HT1080 (cell line): Measurements from ENCODE around the gene ZBTB7C. TPM values are rescaled to one million over a fixed set of nuclear protein-coding genes. Genes with fewer than 3 reads are reported as not detected.
A peak's percentile ranks its signal among the peaks of the same experiment; 100 is the strongest.
"Not testable (repeated sequence)": the region's sequence is repeated elsewhere in the genome, so short reads cannot be mapped to it uniquely, and the experiment has no call there.

Experiments
- DNase-seq: peaks from one replicate; pipeline ENCODE4 v3.0.0-alpha.2; 2015; ENCODE audit warnings: low read depth
- total RNA-seq: library from RNA; depleted of rRNA; stranded (reverse); fragments of >200 nt; shearing (Covaris generic); gene quantifications from 2 replicates; pipeline ENCODE4 v1.2.3, GENCODE V29; 2014

The ZBTB7C gene
- total RNA-seq, 1 experiment from 2014 or later, result 0.05 TPM

- no peak for DNase-seq
Measured at GRCh38 chr18:48303883-48304282, 105.3 kb downstream of the ZBTB7C start.

GRCh38 chr18:48302736-48303135 is 106.4 kb downstream of the ZBTB7C start:
- DNase-seq, result no peak

- peak; percentile 11 for DNase-seq
Measured at GRCh38 chr18:48300463-48300961, 108.7 kb downstream of the ZBTB7C start.

- no peak for DNase-seq
Measured at GRCh38 chr18:48297139-48297538, 112.0 kb downstream of the ZBTB7C start.

GRCh38 chr18:48296581-48296980 is 112.6 kb downstream of the ZBTB7C start:
- DNase-seq, result no peak

- peak; percentile 20 for DNase-seq
Measured at GRCh38 chr18:48295586-48296311, 113.4 kb downstream of the ZBTB7C start.

- DNase-seq, result no peak
Measured at GRCh38 chr18:48294899-48295585, 114.1 kb downstream of the ZBTB7C start.

GRCh38 chr18:48293954-48294898 is 115.0 kb downstream of the ZBTB7C start:
- DNase-seq, result no peak

- no peak for DNase-seq
Measured at GRCh38 chr18:48292782-48293424, 116.3 kb downstream of the ZBTB7C start.

GRCh38 chr18:48292229-48292628 is 117.0 kb downstream of the ZBTB7C start:
- no peak for DNase-seq

GRCh38 chr18:48290162-48290926 is 118.8 kb downstream of the ZBTB7C start:
- DNase-seq, result peak; percentile 38

GRCh38 chr18:48284743-48285142 is 124.4 kb downstream of the ZBTB7C start:
- DNase-seq, result no peak

GRCh38 chr18:48284011-48284410 is 125.2 kb downstream of the ZBTB7C start:
- not testable (repeated sequence) for DNase-seq

- DNase-seq, result not testable (repeated sequence)
Measured at GRCh38 chr18:48281460-48281859, 127.7 kb downstream of the ZBTB7C start.

GRCh38 chr18:48279312-48279711 is 129.9 kb downstream of the ZBTB7C start:
- no peak for DNase-seq

- DNase-seq, result no peak
Measured at GRCh38 chr18:48278081-48278480, 131.1 kb downstream of the ZBTB7C start.

GRCh38 chr18:48274301-48274700 is 134.9 kb downstream of the ZBTB7C start:
- DNase-seq, result peak; percentile 13

- no peak for DNase-seq
Measured at GRCh38 chr18:48270929-48271328, 138.3 kb downstream of the ZBTB7C start.

- no peak for DNase-seq
Measured at GRCh38 chr18:48265328-48265727, 143.9 kb downstream of the ZBTB7C start.
